ENCODE data around the gene GLB1L2.

Gene GLB1L2

GRCh38 chr11:134379241-134379640 lies 47.5 kb downstream of the GLB1L2 start:
- Mint-ChIP-seq H3K27ac (no peak overlapping the region), H3K36me3 (ENCODE audit: low read depth) (no peaks in the 10 kb centered on the region), H3K9me3 (no peaks in the 10 kb centered on the region), H3K4me3 (no peak overlapping the region), H3K27me3 (ENCODE audit: low read depth, poor library complexity) (peaks cover 8% of the 10 kb centered on the region), H3K4me1 (peaks cover 14% of the 10 kb centered on the region)
- TF ChIP-seq CTCF (IDR thresholded peaks at IDR 0.05): no peak
- no peak for DNase-seq

- Mint-ChIP-seq H3K4me1 (peaks cover 14% of the 10 kb centered on the region), H3K27ac (no peak overlapping the region), H3K4me3 (no peak overlapping the region), H3K27me3 (ENCODE audit: low read depth, poor library complexity) (peaks cover 7% of the 10 kb centered on the region), H3K9me3 (no peaks in the 10 kb centered on the region), H3K36me3 (ENCODE audit: low read depth) (no peaks in the 10 kb centered on the region)
- no peak for DNase-seq
- TF ChIP-seq CTCF (IDR thresholded peaks at IDR 0.05): no peak
Measured at GRCh38 chr11:134380229-134380628, 48.4 kb downstream of the GLB1L2 start.

- Mint-ChIP-seq H3K27ac (no peak overlapping the region), H3K36me3 (ENCODE audit: low read depth) (no peaks in the 10 kb centered on the region), H3K9me3 (no peaks in the 10 kb centered on the region), H3K27me3 (ENCODE audit: low read depth, poor library complexity) (peaks cover 4% of the 10 kb centered on the region), H3K4me1 (peaks cover 14% of the 10 kb centered on the region), H3K4me3 (no peak overlapping the region)
- DNase-seq: no peak
- no peak for TF ChIP-seq CTCF (IDR thresholded peaks at IDR 0.05)
Measured at GRCh38 chr11:134380785-134381184, 49.0 kb downstream of the GLB1L2 start.

- Mint-ChIP-seq H3K27ac (peak overlapping the region; percentile 2), H3K9me3 (no peaks in the 10 kb centered on the region), H3K4me1 (peaks cover 14% of the 10 kb centered on the region), H3K27me3 (ENCODE audit: low read depth, poor library complexity) (peaks cover 10% of the 10 kb centered on the region), H3K4me3 (no peak overlapping the region), H3K36me3 (ENCODE audit: low read depth) (no peaks in the 10 kb centered on the region)
- TF ChIP-seq CTCF (IDR thresholded peaks at IDR 0.05): no peak
- no peak for DNase-seq
Measured at GRCh38 chr11:134382257-134382656, 50.5 kb downstream of the GLB1L2 start.

- Mint-ChIP-seq H3K27ac (no peak overlapping the region), H3K36me3 (ENCODE audit: low read depth) (no peaks in the 10 kb centered on the region)
- no peak for TF ChIP-seq CTCF (IDR thresholded peaks at IDR 0.05)
Measured at GRCh38 chr11:134382830-134383229, 51.0 kb downstream of the GLB1L2 start.

GRCh38 chr11:134383576-134384221 lies 51.9 kb downstream of the GLB1L2 start:
- peaks cover 14% of the 10 kb centered on the region for H3K4me1 Mint-ChIP-seq
- no peaks in the 10 kb centered on the region for H3K36me3 Mint-ChIP-seq (ENCODE audit: low read depth)
- H3K9me3 Mint-ChIP-seq: no peaks in the 10 kb centered on the region
- peaks cover 6% of the 10 kb centered on the region for H3K27me3 Mint-ChIP-seq (ENCODE audit: low read depth, poor library complexity)
- DNase-seq: no peak
- TF ChIP-seq CTCF (IDR thresholded peaks at IDR 0.05): no peak
- no peak overlapping the region for H3K27ac Mint-ChIP-seq
- no peak overlapping the region for H3K4me3 Mint-ChIP-seq

More at GRCh38 chr11:134382830-134383229, 51.0 kb downstream of the GLB1L2 start:
- Mint-ChIP-seq H3K9me3 (no peaks in the 10 kb centered on the region), H3K27me3 (ENCODE audit: low read depth, poor library complexity) (peaks cover 6% of the 10 kb centered on the region), H3K4me3 (no peak overlapping the region), H3K4me1 (peaks cover 14% of the 10 kb centered on the region)
- DNase-seq: no peak

Data from nephron progenitor cell (in vitro differentiated cells).